ENCODE data around the gene KIAA0513.

GRCh38 chr16:85049706-85050305 lies 22.2 kb downstream of the KIAA0513 start:
- TF ChIP-seq GATA2 (IDR thresholded peaks at IDR 0.05; ENCODE audit: low read depth, low read length): no peak
- no peak for TF ChIP-seq GATA3 (IDR thresholded peaks at IDR 0.05; ENCODE audit: low read depth, low read length)

Measured in SH-SY5Y (cell line).